Measurements from ENCODE around the gene CPD.
"Not testable (repeated sequence)": the region's sequence is repeated elsewhere in the genome, so short reads cannot be mapped to it uniquely, and the experiment has no call there.

The CPD gene

DNA sequence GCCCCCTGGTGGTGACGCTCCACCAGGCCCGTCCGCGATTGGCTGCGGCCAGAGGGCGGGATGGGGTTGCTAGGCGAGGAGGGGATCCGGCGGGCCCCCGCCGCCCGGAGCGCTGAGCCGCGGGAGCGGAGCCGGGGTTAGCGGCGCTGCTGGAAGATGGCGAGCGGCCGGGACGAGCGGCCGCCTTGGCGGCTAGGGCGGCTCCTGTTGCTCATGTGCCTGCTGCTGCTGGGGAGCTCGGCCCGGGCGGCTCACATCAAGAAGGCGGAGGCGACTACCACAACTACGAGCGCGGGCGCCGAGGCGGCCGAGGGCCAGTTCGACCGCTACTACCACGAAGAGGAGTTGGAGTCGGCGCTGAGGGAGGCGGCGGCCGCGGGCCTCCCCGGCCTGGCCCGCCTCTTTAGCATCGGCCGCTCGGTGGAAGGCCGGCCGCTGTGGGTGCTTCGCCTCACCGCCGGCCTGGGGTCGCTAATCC is at the start of gene CPD:
Gene CPD (plus strand): TSS at position 103 of the 478 bp plus-strand sequence. CDS start 54 bp downstream, at position 157.
- peak; percentile 93 to 98 (median 97) for DNase-seq (ENCODE audit: low read depth in 3 of 3)

- DNase-seq (ENCODE audit: low read depth in 3 of 3): peak in 1 of 3 donors; percentile 37
Measured at GRCh38 chr17:30332057-30332542, 46.6 kb upstream of the CPD start.

- no peak for DNase-seq (ENCODE audit: low read depth in 3 of 3)
Measured at GRCh38 chr17:30333503-30334360, 45.0 kb upstream of the CPD start, which contains the start of gene TMIGD1. TSS of gene TMIGD1 (minus strand) at chr17:30334057. CDS start at chr17:30332133, 1,924 bp downstream.

DNA sequence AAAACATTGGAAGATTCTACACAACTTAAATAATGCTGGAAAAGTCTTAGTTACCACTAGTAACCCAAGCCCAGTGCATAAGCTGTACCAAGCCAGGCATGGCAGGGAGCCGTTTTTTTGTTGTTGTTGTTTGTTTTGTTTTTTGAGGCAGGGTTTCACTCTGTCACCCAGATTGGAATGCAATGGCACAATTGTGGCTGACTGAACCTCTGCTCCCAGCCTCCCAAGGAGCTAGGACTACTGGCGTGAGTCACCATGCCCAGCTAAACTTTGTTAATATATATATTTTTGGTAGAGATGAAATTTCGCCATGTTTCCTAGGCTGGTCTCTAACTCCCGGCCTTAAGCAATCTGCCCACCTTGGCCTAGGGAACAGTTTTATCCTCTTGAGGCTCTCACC is 44.3 kb upstream of the CPD start:
- DNase-seq (ENCODE audit: low read depth in 3 of 3): no peak

DNA sequence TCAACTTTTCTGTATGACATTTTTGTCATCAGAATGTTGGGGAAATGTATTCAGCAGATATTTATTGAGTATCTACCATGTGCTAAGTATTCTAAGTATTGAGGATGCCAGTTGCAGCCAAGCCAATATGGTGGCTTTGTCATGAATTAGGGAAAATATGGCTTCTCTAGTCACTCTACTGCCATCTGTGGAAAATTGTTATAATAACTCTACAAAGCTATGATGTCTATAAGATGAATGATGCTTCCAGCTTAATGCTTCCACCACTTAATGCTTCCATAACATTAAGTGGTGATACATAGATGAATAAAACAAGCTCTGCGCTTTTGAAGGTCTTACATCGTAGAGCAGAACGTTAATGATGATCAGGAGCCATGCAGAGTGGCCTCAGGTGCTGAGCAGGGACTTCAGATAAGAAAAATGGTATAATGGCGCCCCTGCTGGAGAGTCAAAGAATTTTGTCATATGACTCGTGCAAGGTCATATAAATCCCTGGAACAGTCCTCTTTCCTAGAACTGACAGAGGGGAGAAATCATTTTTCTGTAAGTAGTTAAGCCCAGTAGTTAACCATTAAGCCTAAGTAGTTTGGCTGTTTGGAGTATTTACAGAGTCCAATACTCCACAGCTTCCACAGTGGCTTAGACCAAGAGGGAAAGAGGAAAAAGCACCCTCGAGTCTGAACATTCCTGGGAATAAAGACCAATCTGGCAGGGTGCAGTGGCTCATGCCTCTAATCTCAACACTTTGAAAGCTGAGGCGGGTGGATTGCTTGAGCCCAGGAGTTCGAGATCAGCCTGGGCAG is 42.2 kb upstream of the CPD start:
- peak in 2 of 3 donors; percentile 37 to 47 for DNase-seq (ENCODE audit: low read depth in 3 of 3)

- no peak for DNase-seq (ENCODE audit: low read depth in 3 of 3)
Measured at GRCh38 chr17:30337393-30337999, 41.2 kb upstream of the CPD start.

DNA sequence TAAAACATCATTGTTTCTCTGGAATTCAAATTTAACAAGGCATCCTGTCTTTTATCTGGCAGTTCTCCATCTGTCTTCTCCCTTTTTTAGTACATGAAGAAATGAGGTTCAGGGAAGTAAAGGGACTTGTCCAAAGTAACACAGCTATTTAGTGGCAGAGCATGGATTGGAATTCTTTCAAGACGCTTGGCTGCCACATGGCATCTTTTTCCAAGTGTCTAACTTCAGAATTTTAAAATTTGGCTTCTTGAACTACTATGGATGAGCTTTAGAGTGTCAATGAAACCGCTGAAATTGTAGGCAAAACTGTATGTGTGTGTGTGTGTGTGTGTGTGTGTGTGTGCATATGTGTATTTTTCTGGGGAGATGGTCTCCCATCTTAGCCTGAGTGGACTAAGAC is 39.6 kb upstream of the CPD start:
- no peak for DNase-seq (ENCODE audit: low read depth in 3 of 3)

- DNase-seq (ENCODE audit: low read depth in 3 of 3): no peak
Measured at GRCh38 chr17:30340801-30341356, 37.8 kb upstream of the CPD start.

GRCh38 chr17:30341703-30342249 is 37.0 kb upstream of the CPD start:
- no peak for DNase-seq (ENCODE audit: low read depth in 3 of 3)

- DNase-seq (ENCODE audit: low read depth in 3 of 3): not testable (repeated sequence)
Measured at GRCh38 chr17:30343244-30343643, 35.5 kb upstream of the CPD start.

DNA sequence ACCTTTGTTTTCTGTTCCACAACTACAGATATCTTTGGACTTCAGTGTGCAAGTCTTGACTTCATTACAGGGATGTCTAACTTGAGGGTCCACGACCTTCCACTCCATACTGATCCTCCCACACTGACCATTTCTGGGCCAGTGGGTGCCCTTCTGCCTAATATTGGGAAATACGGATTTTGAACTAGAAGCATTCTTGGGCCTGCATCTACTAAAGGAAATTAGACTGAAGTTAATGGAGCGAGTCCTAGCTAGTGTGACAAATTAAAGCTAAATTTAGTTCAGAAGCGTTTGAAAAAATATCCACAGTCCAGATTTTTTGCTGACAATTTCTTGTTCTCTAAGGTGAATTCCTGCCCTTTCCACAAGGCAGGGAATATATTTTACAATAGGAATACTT is 34.9 kb upstream of the CPD start:
- DNase-seq (ENCODE audit: low read depth in 3 of 3): no peak

GRCh38 chr17:30344283-30345088 is 34.2 kb upstream of the CPD start:
- no peak for DNase-seq (ENCODE audit: low read depth in 3 of 3)

GRCh38 chr17:30345089-30345433 is 33.7 kb upstream of the CPD start:
- DNase-seq (ENCODE audit: low read depth in 3 of 3): no peak

DNA sequence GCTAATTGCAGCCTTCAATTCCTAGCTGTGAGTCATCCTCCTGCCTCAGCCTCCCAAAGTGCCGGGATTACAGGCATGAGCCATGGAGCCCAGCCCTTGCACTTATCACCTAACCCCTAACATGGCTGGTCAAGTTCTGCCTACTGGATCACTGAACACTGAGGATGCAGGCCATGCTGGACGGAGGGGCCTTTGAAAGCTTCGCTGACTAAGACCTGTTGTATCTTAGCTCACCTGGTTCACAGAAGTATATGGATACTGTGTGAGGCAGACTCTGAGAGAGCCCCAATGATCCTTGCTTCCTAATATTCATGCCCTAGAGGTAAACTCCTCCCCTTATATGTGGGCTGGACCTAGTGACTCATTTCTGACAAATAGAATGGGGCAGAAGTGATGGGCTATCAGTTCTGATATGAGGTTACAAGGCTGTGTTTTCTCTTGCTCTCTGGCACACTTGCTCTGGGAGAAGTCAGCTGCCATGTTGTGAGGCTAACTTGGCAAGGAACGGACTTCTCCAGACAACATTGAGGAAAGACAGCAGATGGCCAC is 33.1 kb upstream of the CPD start:
- DNase-seq (ENCODE audit: low read depth in 3 of 3): peak in 1 of 3 donors; percentile 38

DNA sequence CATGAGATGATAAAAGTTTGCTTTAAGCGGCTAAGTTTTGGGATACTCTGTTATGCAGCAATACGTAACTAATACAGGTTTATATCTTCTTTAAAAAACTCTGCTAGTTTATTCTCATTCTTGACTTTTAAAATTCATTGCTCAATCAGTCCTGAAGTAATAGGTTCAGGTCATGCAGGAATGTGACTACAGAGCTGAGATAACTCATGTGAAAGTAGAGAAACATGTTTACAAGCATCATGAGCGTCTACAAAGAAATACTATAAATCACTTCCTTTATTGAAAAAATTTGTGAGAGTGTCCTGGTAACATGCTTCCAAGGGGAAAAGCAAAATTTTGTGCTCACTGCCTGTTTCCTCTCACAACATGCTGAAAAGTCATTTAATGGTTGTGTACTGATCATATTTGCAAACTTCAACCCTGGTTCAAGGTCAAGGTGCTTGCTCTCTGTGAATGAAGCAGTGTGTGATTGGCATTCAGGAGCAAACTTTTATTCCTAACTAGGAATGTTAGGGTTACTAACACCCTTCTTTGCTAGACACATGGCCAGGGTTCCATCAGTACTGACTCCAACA is 32.4 kb upstream of the CPD start:
- DNase-seq (ENCODE audit: low read depth in 3 of 3): no peak

GRCh38 chr17:30347488-30347887 is 31.2 kb upstream of the CPD start:
- no peak for DNase-seq (ENCODE audit: low read depth in 3 of 3)

DNA sequence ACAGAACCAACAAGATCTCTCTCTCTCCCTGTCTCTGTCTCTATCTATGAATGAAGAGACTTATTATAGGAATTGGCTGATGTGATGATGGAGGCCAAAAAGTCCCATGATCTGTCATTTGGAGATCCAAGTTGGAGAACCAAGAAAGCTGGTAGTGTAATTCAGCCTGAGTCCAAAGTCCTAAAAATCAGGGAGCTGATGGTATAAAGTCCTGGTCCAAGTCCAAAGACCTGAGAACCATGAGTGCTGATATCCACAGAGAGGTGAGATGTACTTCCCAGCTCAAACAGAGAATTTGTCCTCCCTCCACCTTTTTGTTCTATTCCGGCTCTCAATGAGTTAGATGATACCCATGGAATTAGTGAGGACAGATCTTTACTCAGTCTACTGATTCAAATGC is 29.5 kb upstream of the CPD start:
- DNase-seq (ENCODE audit: low read depth in 3 of 3): no peak

DNA sequence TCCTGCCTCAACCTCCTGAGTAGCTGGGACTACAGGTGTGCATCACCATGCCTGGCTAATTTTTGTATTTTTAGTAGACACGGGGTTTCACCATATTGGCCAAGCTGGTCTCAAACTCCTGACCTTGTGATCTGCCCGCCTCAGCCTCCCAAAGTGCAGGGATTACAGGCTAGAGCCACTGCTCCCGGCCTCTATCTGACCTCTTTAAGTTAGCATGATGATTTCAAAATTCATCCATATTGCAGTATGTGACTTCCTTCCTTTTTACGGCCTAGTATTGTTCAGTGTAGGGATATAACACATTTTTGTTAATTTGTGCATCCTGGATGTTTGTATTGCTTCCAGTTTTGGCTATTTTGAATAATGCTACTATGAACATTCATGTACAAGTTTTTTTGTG is 27.5 kb upstream of the CPD start:
- DNase-seq (ENCODE audit: low read depth in 3 of 3): not testable (repeated sequence)

DNA sequence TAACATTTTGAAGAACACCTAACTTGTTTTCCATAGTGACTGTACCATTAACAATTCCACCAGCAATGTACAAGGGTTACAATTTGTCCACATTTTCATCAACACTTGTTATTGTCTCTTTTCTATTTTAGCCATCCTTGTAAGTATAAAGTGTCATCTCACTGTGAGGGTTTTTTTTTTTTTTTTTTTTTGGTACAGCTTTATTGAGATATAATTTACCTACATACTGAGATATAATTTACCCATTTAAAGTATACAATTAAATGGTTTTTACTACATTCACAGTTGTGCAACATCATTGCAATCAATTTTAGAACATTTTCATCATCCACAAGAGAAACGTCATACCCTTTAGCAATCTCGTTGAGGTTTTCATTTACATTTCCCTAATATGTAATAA is 27.0 kb upstream of the CPD start:
- no peak for DNase-seq (ENCODE audit: low read depth in 3 of 3)

DNA sequence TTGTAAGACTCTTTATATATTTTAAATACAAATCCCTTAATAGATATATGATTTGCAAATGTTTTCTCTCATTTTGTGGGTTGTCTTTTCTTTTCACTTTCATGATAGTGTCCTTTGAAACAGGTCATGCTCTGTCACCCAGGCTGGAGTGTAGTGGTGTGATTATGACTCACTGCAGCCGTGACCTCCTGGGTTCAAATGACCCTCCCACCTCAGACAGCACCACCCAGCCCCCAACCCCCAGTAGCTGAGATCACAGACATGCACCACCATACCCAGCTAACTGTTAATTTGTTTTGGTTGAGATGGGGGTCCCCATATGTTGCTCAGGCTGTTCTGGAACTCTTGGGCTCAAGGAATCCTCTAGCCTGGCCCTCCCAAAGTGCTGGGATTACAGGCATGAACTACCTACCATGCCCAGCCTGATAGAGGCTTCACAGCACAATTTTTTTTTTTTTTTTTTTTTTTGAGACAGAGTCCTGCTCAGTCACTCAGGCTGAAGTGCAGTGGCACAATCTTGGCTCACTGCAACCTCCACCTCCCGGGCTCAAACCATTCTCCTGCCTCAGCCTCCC is 26.4 kb upstream of the CPD start:
- no peak for DNase-seq (ENCODE audit: low read depth in 3 of 3)
